Vagina (tissue), 2 donors: ENCODE data around the gene FBXL14.

Experiments
- CTCF ChIP-seq, 3 experiments: fragments of 450-650 bp in 2 of 3; fragments of 200-600 bp in 1 of 3; sonication (generic) in 1 of 3; IDR thresholded peaks; one replicate each; pipeline ENCODE4 v1.5.1; 2017 to 2019; ENCODE audit warnings: antibody characterized with exemption in 3 of 3, mild to moderate bottlenecking in 2 of 3, moderate library complexity in 2 of 3
- POLR2A ChIP-seq, 2 donors: fragments of 450-650 bp; IDR thresholded peaks; one replicate each; pipeline ENCODE4 v1.6.1; 2017; ENCODE audit warnings: antibody characterized with exemption in 2 of 2, mild to moderate bottlenecking in 2 of 2, moderate library complexity in 2 of 2
- POLR2AphosphoS5 ChIP-seq, 2 donors: sonication (generic); formaldehyde crosslinking; IDR thresholded peaks; one replicate each; pipeline ENCODE4 v1.9.0; 2017; ENCODE audit warnings: antibody characterized with exemption in 2 of 2, mild to moderate bottlenecking in 2 of 2, low read depth in 1 of 2; ENCODE audit not compliant: insufficient read depth in 1 of 2

DNA sequence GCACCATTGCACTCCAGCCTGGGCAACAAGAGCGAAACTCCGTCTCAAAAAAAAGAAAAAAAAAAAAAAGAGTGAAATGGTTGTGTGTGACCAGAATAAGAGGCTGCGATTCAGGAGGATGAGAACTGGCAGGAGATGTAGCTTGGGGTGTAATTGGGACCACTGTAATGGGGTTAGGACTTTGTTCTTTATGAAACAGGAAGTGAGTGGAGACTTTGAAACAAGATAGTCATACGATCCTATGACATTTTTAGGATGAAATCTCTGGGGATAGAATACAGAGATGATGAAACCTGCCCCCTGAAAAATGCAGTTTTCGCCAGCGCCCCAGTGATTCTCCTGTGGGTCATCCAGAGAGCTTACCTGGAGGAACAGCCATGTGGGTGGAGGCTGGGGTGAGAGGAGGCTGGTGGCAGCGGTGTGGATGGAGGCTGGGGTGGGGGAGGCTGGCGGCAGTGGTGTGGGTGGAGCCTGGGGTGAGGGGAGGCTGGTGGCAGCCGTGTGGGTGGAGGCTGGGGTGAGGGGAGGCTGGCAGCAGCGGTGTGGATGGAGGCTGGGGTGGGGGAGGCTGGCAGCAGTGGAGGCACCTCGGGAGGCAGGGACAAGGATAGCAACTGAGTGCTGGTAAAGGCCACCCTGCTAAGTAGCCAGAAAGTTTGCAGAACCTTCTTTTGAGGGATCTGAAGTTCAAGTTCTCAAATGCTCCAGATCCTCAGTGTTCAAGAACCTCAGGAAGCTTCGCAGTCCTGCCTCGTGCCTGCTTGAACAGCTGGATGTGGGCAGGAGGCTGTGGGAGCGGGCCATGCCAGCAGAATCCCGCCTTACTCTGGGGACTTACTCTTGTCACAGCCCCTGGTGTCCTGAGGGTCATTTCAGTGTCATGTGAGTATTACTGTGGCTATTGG, 20.2 kb downstream of the FBXL14 start:
- TF ChIP-seq CTCF (IDR thresholded peaks at IDR 0.05) (no peak), POLR2A (IDR thresholded peaks at IDR 0.05) (no peak), POLR2AphosphoS5 (IDR thresholded peaks at IDR 0.05; ENCODE audit: insufficient read depth in 1 of 2, low read depth in 1 of 2) (no peak)
